Measurements from ENCODE around the gene SCTR.

SCTR gene

GRCh38 chr2:119488245-119489214, 35.8 kb downstream of the SCTR start:
- WGBS, 2 experiments (ENCODE audit: insufficient coverage in 2 of 2): 91 to 94% methylated on average over 19 to 21 of the region's 24 CpGs
- peaks cover 13% of the 10 kb centered on the region for H3K4me1 ChIP-seq (ENCODE audit: control insufficient read depth, insufficient read depth, low read length, poor library complexity, severe bottlenecking)
- H3K9me3 ChIP-seq (ENCODE audit: control insufficient read depth, low read length): no peaks in the 10 kb centered on the region
- no peak overlapping the region for H3K27ac ChIP-seq (ENCODE audit: low read depth, low read length, severe bottlenecking)
- no peak overlapping the region for H3K4me3 ChIP-seq (ENCODE audit: extremely low read depth, insufficient read depth, low read length, poor library complexity, severe bottlenecking)
- H3K36me3 ChIP-seq (ENCODE audit: control insufficient read depth, insufficient read depth, low read length): no peaks in the 10 kb centered on the region

- Histone ChIP-seq H3K9me3 (ENCODE audit: control insufficient read depth, low read length) (no peaks in the 10 kb centered on the region), H3K36me3 (ENCODE audit: control insufficient read depth, insufficient read depth, low read length) (no peaks in the 10 kb centered on the region), H3K4me3 (ENCODE audit: extremely low read depth, insufficient read depth, low read length, poor library complexity, severe bottlenecking) (no peak overlapping the region), H3K27ac (ENCODE audit: low read depth, low read length, severe bottlenecking) (no peak overlapping the region), H3K4me1 (ENCODE audit: control insufficient read depth, insufficient read depth, low read length, poor library complexity, severe bottlenecking) (peaks cover 13% of the 10 kb centered on the region)
- WGBS, 2 experiments (ENCODE audit: insufficient coverage in 2 of 2): 79 to 82% methylated on average over 3 to 7 of the region's 9 CpGs
Measured at GRCh38 chr2:119487434-119488244, 36.6 kb downstream of the SCTR start.

GRCh38 chr2:119486886-119487285, 37.4 kb downstream of the SCTR start:
- H3K36me3 ChIP-seq (ENCODE audit: control insufficient read depth, insufficient read depth, low read length): no peaks in the 10 kb centered on the region
- no peaks in the 10 kb centered on the region for H3K9me3 ChIP-seq (ENCODE audit: control insufficient read depth, low read length)
- H3K4me1 ChIP-seq (ENCODE audit: control insufficient read depth, insufficient read depth, low read length, poor library complexity, severe bottlenecking): peaks cover 7% of the 10 kb centered on the region
- WGBS, 2 experiments (ENCODE audit: insufficient coverage in 2 of 2): 92 to 96% methylated on average over 4 to 7 of the region's 7 CpGs
- no peak overlapping the region for H3K27ac ChIP-seq (ENCODE audit: low read depth, low read length, severe bottlenecking)
- H3K4me3 ChIP-seq (ENCODE audit: extremely low read depth, insufficient read depth, low read length, poor library complexity, severe bottlenecking): no peak overlapping the region

GRCh38 chr2:119486196-119486827, 38.0 kb downstream of the SCTR start:
- WGBS, 2 experiments (ENCODE audit: insufficient coverage in 2 of 2): 89 to 95% methylated on average over 7 of the region's 10 CpGs
- Histone ChIP-seq H3K9me3 (ENCODE audit: control insufficient read depth, low read length) (no peaks in the 10 kb centered on the region), H3K4me3 (ENCODE audit: extremely low read depth, insufficient read depth, low read length, poor library complexity, severe bottlenecking) (no peak overlapping the region), H3K36me3 (ENCODE audit: control insufficient read depth, insufficient read depth, low read length) (no peaks in the 10 kb centered on the region), H3K27ac (ENCODE audit: low read depth, low read length, severe bottlenecking) (no peak overlapping the region), H3K4me1 (ENCODE audit: control insufficient read depth, insufficient read depth, low read length, poor library complexity, severe bottlenecking) (peaks cover 3% of the 10 kb centered on the region)

GRCh38 chr2:119485336-119486110, 38.8 kb downstream of the SCTR start:
- WGBS, 2 experiments (ENCODE audit: insufficient coverage in 2 of 2): 89 to 93% methylated on average over 11 to 12 of the region's 12 CpGs
- H3K4me3 ChIP-seq (ENCODE audit: extremely low read depth, insufficient read depth, low read length, poor library complexity, severe bottlenecking): no peak overlapping the region
- H3K4me1 ChIP-seq (ENCODE audit: control insufficient read depth, insufficient read depth, low read length, poor library complexity, severe bottlenecking): no peaks in the 10 kb centered on the region
- no peak overlapping the region for H3K27ac ChIP-seq (ENCODE audit: low read depth, low read length, severe bottlenecking)
- no peaks in the 10 kb centered on the region for H3K36me3 ChIP-seq (ENCODE audit: control insufficient read depth, insufficient read depth, low read length)
- H3K9me3 ChIP-seq (ENCODE audit: control insufficient read depth, low read length): no peaks in the 10 kb centered on the region

- Histone ChIP-seq H3K36me3 (ENCODE audit: control insufficient read depth, insufficient read depth, low read length) (no peaks in the 10 kb centered on the region), H3K4me3 (ENCODE audit: extremely low read depth, insufficient read depth, low read length, poor library complexity, severe bottlenecking) (no peak overlapping the region), H3K27ac (ENCODE audit: low read depth, low read length, severe bottlenecking) (no peak overlapping the region), H3K4me1 (ENCODE audit: control insufficient read depth, insufficient read depth, low read length, poor library complexity, severe bottlenecking) (no peaks in the 10 kb centered on the region), H3K9me3 (ENCODE audit: control insufficient read depth, low read length) (no peaks in the 10 kb centered on the region)
- WGBS, 2 experiments (ENCODE audit: insufficient coverage in 2 of 2): 57 to 86% methylated on average over 5 to 6 of the region's 6 CpGs
Measured at GRCh38 chr2:119484834-119485233, 39.4 kb downstream of the SCTR start.

- WGBS, 2 experiments (ENCODE audit: insufficient coverage in 2 of 2): 91 to 93% methylated on average over 7 to 9 of the region's 11 CpGs
- H3K4me3 ChIP-seq (ENCODE audit: extremely low read depth, insufficient read depth, low read length, poor library complexity, severe bottlenecking): no peak overlapping the region
- no peak overlapping the region for H3K27ac ChIP-seq (ENCODE audit: low read depth, low read length, severe bottlenecking)
Measured at GRCh38 chr2:119483896-119484718, 40.2 kb downstream of the SCTR start.

GRCh38 chr2:119483395-119483753, 40.9 kb downstream of the SCTR start:
- Histone ChIP-seq H3K36me3 (ENCODE audit: control insufficient read depth, insufficient read depth, low read length) (no peaks in the 10 kb centered on the region), H3K4me1 (ENCODE audit: control insufficient read depth, insufficient read depth, low read length, poor library complexity, severe bottlenecking) (no peaks in the 10 kb centered on the region), H3K4me3 (ENCODE audit: extremely low read depth, insufficient read depth, low read length, poor library complexity, severe bottlenecking) (no peak overlapping the region), H3K9me3 (ENCODE audit: control insufficient read depth, low read length) (no peaks in the 10 kb centered on the region), H3K27ac (ENCODE audit: low read depth, low read length, severe bottlenecking) (no peak overlapping the region)
- WGBS, 2 experiments (ENCODE audit: insufficient coverage in 2 of 2): 40 to 58% methylated on average over 1 to 3 of the region's 5 CpGs

More at GRCh38 chr2:119483896-119484718, 40.2 kb downstream of the SCTR start:
- Histone ChIP-seq H3K4me1 (ENCODE audit: control insufficient read depth, insufficient read depth, low read length, poor library complexity, severe bottlenecking) (no peaks in the 10 kb centered on the region), H3K9me3 (ENCODE audit: control insufficient read depth, low read length) (no peaks in the 10 kb centered on the region), H3K36me3 (ENCODE audit: control insufficient read depth, insufficient read depth, low read length) (no peaks in the 10 kb centered on the region)

- no peaks in the 10 kb centered on the region for H3K36me3 ChIP-seq (ENCODE audit: control insufficient read depth, insufficient read depth, low read length)
- no peak overlapping the region for H3K4me3 ChIP-seq (ENCODE audit: extremely low read depth, insufficient read depth, low read length, poor library complexity, severe bottlenecking)
- WGBS, 2 experiments (ENCODE audit: insufficient coverage in 2 of 2): 82 to 86% methylated on average over 18 to 20 of the region's 20 CpGs
- H3K4me1 ChIP-seq (ENCODE audit: control insufficient read depth, insufficient read depth, low read length, poor library complexity, severe bottlenecking): no peaks in the 10 kb centered on the region
- no peak overlapping the region for H3K27ac ChIP-seq (ENCODE audit: low read depth, low read length, severe bottlenecking)
- H3K9me3 ChIP-seq (ENCODE audit: control insufficient read depth, low read length): no peaks in the 10 kb centered on the region
Measured at GRCh38 chr2:119482481-119483394, 41.5 kb downstream of the SCTR start.
